Stimulated activated effector memory CD8-positive, alpha-beta T cell treated with anti-CD3 and anti-CD28 coated beads, Interleukin-12 subunit alpha, Interleukin-12 subunit beta, amount 100 ng/mL, for 72 hours (primary cell): ENCODE results near the gene CCDC188.

ENCODE experiments used
- ATAC-seq: fragments of 150-1000 bp; cut with Tn5 transposase; 2 replicates; pipeline ENCODE4 v1.10.0; 2021
- DNase-seq, 2 donors: peaks; one replicate each; pipeline ENCODE4 v3.0.0; 2021 to 2022; ENCODE audit warnings: low spot score in 2 of 2
- H3K27ac Mint-ChIP-seq: one replicate; pipeline ENCODE4 v1.8.0; 2022; ENCODE audit warnings: mild to moderate bottlenecking, mixed read lengths
- H3K36me3 Mint-ChIP-seq: one replicate; pipeline ENCODE4 v1.8.0; 2022; ENCODE audit warnings: mild to moderate bottlenecking, mixed read lengths
- H3K4me1 Mint-ChIP-seq: one replicate; pipeline ENCODE4 v1.8.0; 2022; ENCODE audit warnings: mixed read lengths
- H3K4me3 Mint-ChIP-seq: one replicate; pipeline ENCODE4 v1.8.0; 2022; ENCODE audit warnings: mild to moderate bottlenecking, mixed read lengths
- H3K9me3 Mint-ChIP-seq: one replicate; pipeline ENCODE4 v1.8.0; 2022; ENCODE audit warnings: mixed read lengths

The CCDC188 gene

GRCh38 chr22:20150381-20151275 is at the start of gene CCDC188:
Gene CCDC188, minus strand, starts transcription at chr22:20151055. Its CDS starts 69 bp downstream, at chr22:20150986.
- no peak for DNase-seq
- Mint-ChIP-seq H3K9me3 (no peaks in the 10 kb centered on the region), H3K4me3 (no peak within 1 kb of the TSS), H3K27ac (peak within 1 kb of the TSS; percentile 71), H3K4me1 (peaks cover 5% of the 10 kb centered on the region), H3K36me3 (no peaks in the 10 kb centered on the region)
- ATAC-seq = no peak

GRCh38 chr22:20199906-20200305 is 49.1 kb upstream of the CCDC188 start:
- Mint-ChIP-seq H3K4me1 (peaks cover 3% of the 10 kb centered on the region), H3K4me3 (no peak overlapping the region), H3K9me3 (no peaks in the 10 kb centered on the region), H3K36me3 (no peaks in the 10 kb centered on the region), H3K27ac (no peak overlapping the region)
- DNase-seq = no peak
- no peak for ATAC-seq

DNA sequence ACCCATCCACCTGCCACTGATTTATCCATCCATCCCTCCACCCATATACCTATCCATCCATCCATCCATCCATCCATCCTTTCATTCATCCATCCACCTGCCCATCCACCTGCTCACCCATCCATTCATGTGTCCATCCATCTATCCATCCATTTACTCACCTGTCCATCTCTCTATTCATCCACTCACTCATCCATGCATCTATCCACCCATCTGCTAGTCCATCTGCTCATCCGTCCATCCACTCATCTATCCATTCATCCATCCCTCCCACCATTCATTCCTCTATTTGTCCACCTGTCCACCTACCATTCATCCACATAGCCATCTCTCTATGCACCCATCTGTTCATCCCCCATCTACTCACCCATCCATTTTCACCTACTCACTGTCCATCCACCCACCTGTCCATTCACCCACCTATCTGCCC is 48.6 kb upstream of the CCDC188 start:
- H3K9me3 Mint-ChIP-seq = no peaks in the 10 kb centered on the region
- no peak overlapping the region for H3K27ac Mint-ChIP-seq
- no peak overlapping the region for H3K4me3 Mint-ChIP-seq
- no peak for ATAC-seq
- peaks cover 6% of the 10 kb centered on the region for H3K4me1 Mint-ChIP-seq
- no peak for DNase-seq
- H3K36me3 Mint-ChIP-seq = no peaks in the 10 kb centered on the region

GRCh38 chr22:20198557-20199319 is 47.9 kb upstream of the CCDC188 start:
- peaks cover 6% of the 10 kb centered on the region for H3K4me1 Mint-ChIP-seq
- no peak overlapping the region for H3K4me3 Mint-ChIP-seq
- peak overlapping the region; percentile 71 for H3K27ac Mint-ChIP-seq
- DNase-seq (no peak), ATAC-seq (no peak)
- H3K36me3 Mint-ChIP-seq = no peaks in the 10 kb centered on the region
- H3K9me3 Mint-ChIP-seq = no peaks in the 10 kb centered on the region

- no peak for ATAC-seq
- Mint-ChIP-seq H3K27ac (peak overlapping the region; percentile 71), H3K9me3 (no peaks in the 10 kb centered on the region), H3K4me1 (peaks cover 6% of the 10 kb centered on the region), H3K4me3 (no peak overlapping the region), H3K36me3 (no peaks in the 10 kb centered on the region)
- no peak for DNase-seq
Measured at GRCh38 chr22:20197407-20198030, 46.7 kb upstream of the CCDC188 start.

DNA sequence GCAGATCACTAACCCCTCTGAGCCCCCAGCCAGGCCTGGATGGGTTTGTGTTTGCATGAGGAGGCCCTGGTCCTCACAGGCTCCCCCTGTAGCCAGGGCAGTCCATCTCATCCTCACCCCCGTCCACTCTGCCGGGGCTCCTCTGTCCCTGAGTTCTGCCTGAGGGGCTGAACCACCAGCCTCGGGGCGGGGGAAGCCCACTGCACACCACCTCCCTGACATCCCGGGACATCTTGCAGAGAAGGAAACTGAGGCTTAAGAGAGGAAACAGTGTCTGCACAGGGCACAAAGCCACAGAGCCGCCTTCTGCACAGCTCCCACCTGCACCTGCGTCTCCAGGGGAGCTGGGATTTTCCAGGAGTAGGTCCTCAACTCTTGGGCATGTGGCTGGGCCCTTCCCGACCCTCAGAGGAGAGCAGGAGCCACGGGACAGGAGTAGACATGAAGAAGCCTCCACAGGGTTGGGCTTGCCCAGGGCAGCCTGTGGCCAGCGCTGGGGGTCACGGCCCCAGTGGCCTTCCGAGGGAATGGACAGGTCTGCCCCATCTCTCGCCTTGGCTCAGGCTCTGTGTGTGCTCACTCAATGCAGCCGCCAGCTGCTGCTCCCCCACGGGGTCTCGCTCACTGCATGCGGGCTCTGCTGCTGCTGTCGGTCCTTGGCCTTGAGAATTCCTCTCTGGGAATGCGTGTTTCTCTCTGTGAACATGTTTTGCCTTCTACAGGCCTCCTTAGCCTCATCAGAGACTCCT is 45.4 kb upstream of the CCDC188 start:
- DNase-seq (no peak), ATAC-seq (no peak)
- no peak overlapping the region for H3K27ac Mint-ChIP-seq
- no peaks in the 10 kb centered on the region for H3K36me3 Mint-ChIP-seq
- H3K4me1 Mint-ChIP-seq = peaks cover 6% of the 10 kb centered on the region
- no peaks in the 10 kb centered on the region for H3K9me3 Mint-ChIP-seq
- H3K4me3 Mint-ChIP-seq = no peak overlapping the region

DNA sequence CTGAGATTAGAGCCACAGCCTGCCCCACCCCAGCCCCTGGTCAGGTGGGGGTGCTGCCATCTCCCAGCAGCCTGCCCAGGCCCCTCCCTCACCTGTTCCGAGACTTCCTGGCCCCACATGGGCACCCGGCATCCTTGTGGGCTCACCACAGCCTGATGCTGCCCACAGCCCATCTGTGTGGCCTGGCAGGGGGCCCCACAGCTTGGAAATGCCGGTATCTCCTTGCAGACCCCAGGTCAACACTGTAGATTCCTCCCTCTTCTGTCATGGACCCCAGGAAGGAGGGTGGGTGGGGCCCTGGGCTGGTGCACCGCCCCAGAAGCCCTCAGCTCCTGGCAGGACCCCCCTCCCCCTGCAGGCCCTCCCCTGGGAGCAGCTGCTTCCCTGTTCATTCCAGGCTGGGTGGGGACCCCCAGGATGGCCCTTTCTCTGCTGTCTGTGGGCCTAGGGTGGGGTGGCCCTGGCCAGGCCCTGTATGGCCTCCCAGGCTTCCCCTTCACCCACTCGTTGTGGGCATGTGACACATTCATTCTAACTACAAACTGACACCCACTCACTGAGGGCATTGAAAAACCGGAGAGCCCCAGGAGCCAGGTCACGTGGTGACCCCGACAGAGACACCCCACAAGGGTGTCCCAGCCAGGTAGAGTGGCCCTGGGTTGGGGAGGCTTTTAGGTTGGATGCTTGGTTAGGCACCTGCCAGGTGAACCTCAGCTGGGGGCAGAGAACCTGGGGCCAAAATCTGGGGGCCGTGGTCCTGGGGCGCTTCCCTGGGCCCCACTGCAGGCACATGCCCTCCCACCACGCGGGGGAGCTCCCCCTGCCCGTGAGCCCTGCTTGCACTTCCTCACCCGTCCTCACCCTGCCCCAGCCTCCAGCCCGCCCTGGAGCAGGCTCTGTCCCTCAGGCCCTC is 44.1 kb upstream of the CCDC188 start:
- H3K36me3 Mint-ChIP-seq = no peaks in the 10 kb centered on the region
- ATAC-seq (peak; percentile 50), DNase-seq (no peak)
- no peak overlapping the region for H3K27ac Mint-ChIP-seq
- H3K4me1 Mint-ChIP-seq = peaks cover 10% of the 10 kb centered on the region
- no peaks in the 10 kb centered on the region for H3K9me3 Mint-ChIP-seq
- no peak overlapping the region for H3K4me3 Mint-ChIP-seq

DNA sequence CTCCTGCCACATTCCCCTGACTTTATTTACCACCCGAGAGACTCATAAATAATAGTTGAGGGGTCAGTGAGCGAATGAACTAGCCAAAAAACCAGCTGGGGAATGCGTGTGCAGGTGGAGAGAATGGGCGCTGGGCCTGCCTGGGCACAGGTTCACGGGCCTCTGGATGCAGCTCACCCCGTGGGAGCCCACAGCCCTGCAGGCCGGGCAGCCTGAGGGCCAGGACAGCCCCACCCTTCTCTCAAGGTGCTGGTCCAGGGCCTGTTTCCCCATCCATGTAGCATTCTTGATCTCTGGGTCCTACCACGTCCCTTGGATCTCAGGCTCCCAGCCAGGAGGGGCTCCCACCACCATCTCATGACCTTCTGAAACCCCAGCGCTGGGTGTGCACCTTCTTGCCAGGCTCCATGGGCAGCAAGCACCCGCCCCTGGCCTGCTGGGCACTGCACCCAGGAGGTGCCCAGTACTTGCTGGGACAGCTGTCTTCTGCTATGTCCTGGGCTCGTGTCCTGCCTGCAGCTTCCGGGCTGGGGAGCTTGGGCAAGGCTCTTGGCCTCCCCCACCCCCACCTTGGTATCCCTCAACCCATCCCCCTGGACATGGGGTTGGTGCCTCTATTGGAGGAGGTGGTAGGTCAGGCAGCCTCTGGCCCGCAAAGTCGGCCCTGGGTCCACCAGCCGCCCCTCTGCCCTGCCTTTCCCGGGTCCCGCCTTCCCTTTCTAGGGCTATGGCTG is 43.1 kb upstream of the CCDC188 start:
- Mint-ChIP-seq H3K4me1 (peaks cover 15% of the 10 kb centered on the region), H3K36me3 (no peaks in the 10 kb centered on the region), H3K9me3 (no peaks in the 10 kb centered on the region), H3K27ac (no peak overlapping the region), H3K4me3 (no peak overlapping the region)
- DNase-seq (no peak), ATAC-seq (no peak)

- no peaks in the 10 kb centered on the region for H3K9me3 Mint-ChIP-seq
- ATAC-seq = no peak
- DNase-seq = no peak
- no peak overlapping the region for H3K4me3 Mint-ChIP-seq
- no peak overlapping the region for H3K27ac Mint-ChIP-seq
- H3K36me3 Mint-ChIP-seq = no peaks in the 10 kb centered on the region
- H3K4me1 Mint-ChIP-seq = peaks cover 15% of the 10 kb centered on the region
Measured at GRCh38 chr22:20192972-20193760, 42.3 kb upstream of the CCDC188 start.

DNA sequence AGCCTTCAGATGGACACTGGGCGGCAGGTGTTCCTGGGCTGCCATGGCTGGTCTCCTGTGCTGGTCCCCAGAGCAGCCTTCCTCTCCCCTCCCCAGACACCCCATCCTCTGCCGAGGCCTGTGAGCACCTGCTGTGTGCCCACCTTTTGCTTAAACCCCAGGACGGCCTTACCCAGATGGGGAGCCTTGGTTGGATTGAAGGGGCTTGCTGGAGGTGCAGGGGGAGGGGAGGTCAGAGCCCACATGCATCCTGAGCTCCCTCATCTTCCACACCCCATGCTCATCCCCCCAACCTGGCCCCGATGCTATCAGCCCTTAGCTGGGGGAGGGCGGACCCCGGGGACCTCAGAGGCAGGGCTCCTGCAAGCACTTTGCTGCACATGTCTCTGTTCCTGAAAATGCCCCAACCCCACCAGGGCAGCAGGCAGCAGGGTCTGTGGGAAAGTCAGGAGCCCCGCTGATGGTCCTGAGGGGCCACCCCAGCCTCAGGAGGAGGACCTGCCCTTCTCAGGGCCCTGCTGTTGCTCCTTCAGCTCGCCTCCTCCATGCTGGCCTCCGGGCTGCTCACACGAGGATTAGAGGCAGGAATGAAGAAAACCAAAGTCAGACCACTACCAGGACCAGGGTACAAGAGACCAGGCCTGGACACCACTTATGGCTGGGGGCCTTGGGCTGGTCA is 41.6 kb upstream of the CCDC188 start:
- no peaks in the 10 kb centered on the region for H3K36me3 Mint-ChIP-seq
- ATAC-seq (no peak), DNase-seq (no peak)
- no peaks in the 10 kb centered on the region for H3K9me3 Mint-ChIP-seq
- H3K4me1 Mint-ChIP-seq = peaks cover 15% of the 10 kb centered on the region
- H3K27ac Mint-ChIP-seq = no peak overlapping the region
- no peak overlapping the region for H3K4me3 Mint-ChIP-seq

DNA sequence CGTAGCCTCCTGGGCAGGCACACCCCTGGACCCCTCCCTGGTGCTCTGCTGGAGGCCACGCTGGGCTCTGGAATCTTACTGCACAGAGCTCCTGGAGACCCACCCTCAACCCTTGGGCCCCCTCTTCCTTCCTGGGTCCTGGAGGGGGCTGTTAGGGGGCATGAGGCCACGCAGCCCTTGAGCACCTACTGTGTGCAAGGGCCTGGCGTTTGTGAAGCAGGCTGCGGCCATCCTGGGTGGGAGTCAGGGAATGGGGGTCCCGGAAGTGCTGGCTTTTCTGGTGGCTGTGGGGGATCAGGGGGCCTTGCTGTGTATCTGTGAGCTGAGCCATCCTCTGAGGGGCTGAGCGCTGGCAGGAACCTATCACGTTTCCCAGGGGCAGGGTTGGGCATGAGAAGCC is 40.9 kb upstream of the CCDC188 start:
- no peaks in the 10 kb centered on the region for H3K9me3 Mint-ChIP-seq
- ATAC-seq (no peak), DNase-seq (no peak)
- no peak overlapping the region for H3K4me3 Mint-ChIP-seq
- H3K36me3 Mint-ChIP-seq = no peaks in the 10 kb centered on the region
- H3K4me1 Mint-ChIP-seq = peaks cover 15% of the 10 kb centered on the region
- H3K27ac Mint-ChIP-seq = no peak overlapping the region

DNA sequence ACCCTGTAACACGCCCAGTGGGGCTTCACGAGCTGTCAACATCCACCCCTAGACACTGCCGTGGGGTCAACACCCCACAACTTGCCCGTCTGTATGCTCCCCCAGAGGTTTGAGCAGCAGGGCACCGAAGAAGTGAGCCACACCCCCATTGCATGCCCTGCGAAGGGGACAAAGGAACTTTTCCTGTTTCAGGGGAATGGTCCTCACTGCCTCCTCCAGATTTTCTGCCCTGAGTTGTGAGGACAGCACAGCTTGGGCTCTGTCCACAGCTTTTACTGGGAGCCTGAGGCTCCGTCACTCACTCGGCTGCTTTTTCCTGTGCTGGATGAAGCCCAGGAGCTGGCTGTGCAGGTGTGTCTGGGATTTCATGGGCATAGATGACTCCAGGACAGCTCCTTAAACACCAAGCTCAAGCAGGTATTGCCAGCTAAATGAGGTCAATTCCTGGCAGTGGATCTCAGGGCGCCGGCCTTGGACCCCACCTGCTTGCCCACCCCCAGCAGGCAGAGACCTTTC is 40.2 kb upstream of the CCDC188 start:
- ATAC-seq (no peak), DNase-seq (no peak)
- Mint-ChIP-seq H3K36me3 (no peaks in the 10 kb centered on the region), H3K9me3 (no peaks in the 10 kb centered on the region), H3K4me3 (no peak overlapping the region), H3K4me1 (peaks cover 15% of the 10 kb centered on the region), H3K27ac (no peak overlapping the region)

- Mint-ChIP-seq H3K9me3 (no peaks in the 10 kb centered on the region), H3K36me3 (no peaks in the 10 kb centered on the region), H3K27ac (no peak overlapping the region), H3K4me1 (peaks cover 8% of the 10 kb centered on the region), H3K4me3 (no peak overlapping the region)
- DNase-seq = no peak
- ATAC-seq = no peak
Measured at GRCh38 chr22:20188567-20188877, 37.7 kb upstream of the CCDC188 start.
